Measurements from ENCODE around the gene CRTC1.

- no peak for TF ChIP-seq CTCF (IDR thresholded peaks at IDR 0.05)
- no peak for TF ChIP-seq POLR2A (IDR thresholded peaks at IDR 0.05)
Observed at GRCh38 chr19:18655173-18655844, 28.2 kb upstream of the CRTC1 start.
